NCI-H2107 (cell line): ENCODE data around the gene ZNF8.
"Not testable (repeated sequence)": the region's sequence is repeated elsewhere in the genome, so short reads cannot be mapped to it uniquely, and the experiment has no call there.

Experiments used
- DNase-seq: peaks from one replicate; lab custom pipeline; 2025; lab: John Stamatoyannopoulos, UW

ZNF8 gene

DNA sequence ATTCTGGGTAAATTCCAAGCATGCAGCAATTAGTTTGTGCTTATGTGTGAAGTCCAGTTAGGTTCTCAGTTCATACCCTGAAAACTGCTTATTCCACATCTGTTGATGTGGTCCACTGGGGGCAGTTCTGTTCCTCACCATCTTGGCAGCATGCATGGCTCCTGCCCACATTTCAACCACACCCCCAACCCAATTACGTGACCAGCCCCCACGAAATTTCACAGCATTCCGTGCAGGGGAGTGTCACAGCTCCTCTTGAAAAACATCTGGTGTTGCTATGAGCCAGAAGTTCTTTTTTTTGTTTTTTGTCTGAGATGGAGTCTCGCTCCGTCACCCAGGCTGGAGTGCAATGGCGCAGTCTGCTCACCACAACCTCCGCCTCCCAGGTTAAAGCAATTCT, 17.3 kb downstream of the ZNF8 start:
- DNase-seq, result no peak

DNA sequence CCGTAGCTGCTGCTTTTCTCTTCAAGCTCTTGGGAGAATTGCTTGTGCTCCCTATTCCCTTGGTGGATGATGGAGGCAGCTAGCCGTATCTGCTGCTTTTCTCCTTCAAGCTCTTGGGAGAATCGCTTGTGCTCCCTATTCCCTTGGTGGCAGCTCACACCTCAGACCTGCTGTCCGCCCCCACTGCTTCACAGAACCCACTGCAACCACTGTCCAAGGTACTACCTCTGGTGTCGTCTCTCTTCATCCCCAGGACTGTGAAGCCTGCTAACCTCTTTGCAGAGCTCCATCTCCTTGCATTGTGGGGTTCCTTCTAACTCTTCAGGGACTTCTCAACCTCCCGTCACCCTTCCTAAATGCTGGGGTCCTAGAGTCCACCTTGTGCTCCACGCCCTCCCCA, 21.9 kb downstream of the ZNF8 start:
- DNase-seq, result no peak

GRCh38 chr19:58304255-58304654, 25.5 kb downstream of the ZNF8 start:
- DNase-seq, result no peak

- DNase-seq, result no peak
Measured at GRCh38 chr19:58304748-58305064, 26.0 kb downstream of the ZNF8 start.

DNA sequence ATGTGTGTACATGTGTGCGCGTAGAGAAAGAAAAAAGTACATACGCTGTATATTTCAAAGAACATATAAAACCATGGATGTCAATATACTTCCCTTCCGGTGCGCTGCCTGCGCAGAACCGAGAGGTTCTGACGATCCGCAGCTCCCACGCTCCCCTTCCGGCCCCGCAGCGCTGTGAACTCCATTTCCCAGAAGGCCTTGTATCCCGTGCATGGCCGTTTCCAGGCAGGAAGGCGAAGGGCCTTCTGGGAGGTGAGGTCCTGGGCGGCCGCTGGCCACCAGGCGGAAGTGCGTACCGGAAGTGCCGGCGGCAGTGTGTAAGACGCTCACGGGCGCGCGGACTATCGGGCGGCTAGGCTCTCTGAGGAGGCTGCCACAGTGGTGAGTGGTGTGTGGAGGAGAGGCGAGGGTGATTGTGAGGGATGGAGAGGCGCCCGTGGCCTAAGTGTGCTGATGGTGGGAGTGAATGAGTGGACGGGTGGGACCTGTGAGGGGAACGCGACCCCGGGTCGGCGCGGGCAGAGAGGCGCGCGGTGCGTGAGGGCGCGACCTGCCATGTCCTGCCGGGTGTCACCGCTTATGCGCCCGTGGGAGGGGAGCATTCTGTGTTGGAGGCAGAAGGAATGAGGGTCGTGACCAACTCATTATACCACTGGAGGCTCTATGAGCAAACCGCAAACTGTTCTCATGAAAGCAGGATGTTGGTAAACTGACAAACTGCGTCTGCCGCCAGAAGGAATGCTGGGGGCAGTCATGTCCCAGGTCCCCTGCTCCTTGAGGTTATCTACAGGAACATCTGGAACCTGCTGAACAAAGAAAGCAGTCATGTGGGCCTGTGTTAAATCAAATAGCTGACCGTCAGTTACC, 26.5 kb downstream of the ZNF8 start, which contains the start of gene ERVK3-1:
ERVK3-1 (plus strand) TSS at position 313 of the 867 bp plus-strand sequence. CDS start 6,792 bp downstream, outside the sequence.
- DNase-seq, result peak; percentile 96

DNA sequence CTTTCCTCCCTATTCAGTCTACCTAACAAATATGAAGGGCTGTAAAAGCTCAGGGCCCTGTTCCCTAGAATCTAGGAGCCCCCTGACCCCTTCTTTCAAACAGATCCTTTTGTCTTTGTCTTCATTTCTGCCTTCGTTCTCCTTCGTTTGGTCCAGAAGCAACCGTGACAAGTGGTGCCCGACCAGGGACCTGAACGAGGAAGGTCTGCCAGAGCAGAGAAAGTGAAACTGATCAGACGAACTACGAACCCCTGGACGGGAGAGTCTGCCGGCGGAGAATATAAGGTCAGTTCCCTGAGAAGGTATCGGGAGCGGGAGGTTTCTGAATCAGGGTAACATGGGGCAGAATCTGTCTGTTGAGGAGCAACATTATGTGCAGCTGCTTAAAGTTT, 27.2 kb downstream of the ZNF8 start:
- no peak for DNase-seq

- DNase-seq, result no peak
Measured at GRCh38 chr19:58307736-58308135, 29.0 kb downstream of the ZNF8 start.

DNA sequence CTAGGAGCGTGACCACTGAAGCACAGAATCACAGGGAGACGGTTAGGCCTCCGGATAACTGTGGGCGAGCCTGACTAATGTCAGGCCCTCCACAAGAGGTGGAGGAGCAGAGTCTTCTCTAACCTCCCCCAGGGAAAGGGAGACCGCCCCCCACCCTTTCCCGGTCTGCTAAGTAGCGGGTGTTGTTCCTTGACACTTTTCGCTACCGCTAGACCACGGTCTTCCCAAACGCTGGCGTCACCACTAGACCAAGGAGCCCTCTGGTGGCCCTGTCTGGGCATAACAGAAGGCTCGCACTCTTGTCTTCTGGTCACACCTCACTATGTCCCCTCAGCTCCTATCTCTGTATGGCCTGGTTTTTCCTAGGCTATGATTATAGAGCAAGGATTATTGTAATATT, 31.9 kb downstream of the ZNF8 start:
- DNase-seq, result not testable (repeated sequence)

GRCh38 chr19:58311345-58311865, 32.6 kb downstream of the ZNF8 start:
- DNase-seq, result no peak

GRCh38 chr19:58315580-58315979, 36.8 kb downstream of the ZNF8 start:
- DNase-seq, result no peak

- no peak for DNase-seq
Measured at GRCh38 chr19:58317476-58318072, 38.8 kb downstream of the ZNF8 start.

- no peak for DNase-seq
Measured at GRCh38 chr19:58318297-58318696, 39.5 kb downstream of the ZNF8 start.

GRCh38 chr19:58319241-58319640, 40.5 kb downstream of the ZNF8 start:
- no peak for DNase-seq

- no peak for DNase-seq
Measured at GRCh38 chr19:58325311-58326022, 46.7 kb downstream of the ZNF8 start.

GRCh38 chr19:58326501-58326913, 47.8 kb downstream of the ZNF8 start:
- DNase-seq, result no peak

GRCh38 chr19:58326914-58327726, 48.4 kb downstream of the ZNF8 start, which contains the start of gene ZSCAN22:
Gene ZSCAN22, plus strand, starts transcription at chr19:58326994. Its CDS starts 7,809 bp downstream, at chr19:58334803.
- DNase-seq, result peak; percentile 94

DNA sequence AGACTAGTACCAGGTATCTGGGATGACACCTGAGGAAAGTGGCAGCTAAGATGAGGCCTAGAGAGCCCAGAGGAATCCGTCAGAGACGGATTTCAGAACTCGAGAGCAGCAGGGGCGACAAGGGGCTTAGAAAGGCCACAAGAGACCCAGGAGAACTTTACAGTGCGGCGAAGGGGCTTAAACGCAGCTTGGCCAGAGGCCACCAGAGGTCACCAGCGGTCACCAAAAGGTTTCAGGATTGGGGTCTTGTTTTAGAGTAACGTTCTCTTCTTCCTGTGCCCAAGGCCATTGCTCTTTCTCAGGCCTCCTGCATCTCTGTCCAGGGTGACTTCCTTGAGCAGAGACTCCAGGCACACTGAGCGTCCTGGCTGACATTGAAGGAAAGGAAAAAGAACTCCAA, 50.2 kb downstream of the ZNF8 start:
- DNase-seq, result no peak

GRCh38 chr19:58330458-58330857, 51.7 kb downstream of the ZNF8 start:
- no peak for DNase-seq

DNA sequence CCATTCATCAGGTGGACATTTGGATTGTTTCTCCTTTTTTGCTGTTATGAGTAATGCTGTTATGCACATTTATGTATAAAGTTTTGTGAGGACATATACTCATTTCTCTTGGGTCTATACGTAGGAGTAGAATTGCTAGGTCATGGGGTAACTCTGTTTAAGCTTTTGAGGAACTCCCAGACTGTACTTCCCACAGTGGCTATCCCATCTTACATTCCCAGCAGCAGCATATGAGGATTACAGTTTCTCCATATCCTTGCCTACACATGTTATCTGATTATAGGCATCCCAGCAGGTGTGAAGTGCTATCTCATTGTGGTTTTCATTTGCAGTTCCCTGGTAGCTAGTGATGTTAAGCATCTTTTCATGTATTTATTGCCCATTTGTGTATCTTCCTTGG, 53.9 kb downstream of the ZNF8 start:
- no peak for DNase-seq

DNA sequence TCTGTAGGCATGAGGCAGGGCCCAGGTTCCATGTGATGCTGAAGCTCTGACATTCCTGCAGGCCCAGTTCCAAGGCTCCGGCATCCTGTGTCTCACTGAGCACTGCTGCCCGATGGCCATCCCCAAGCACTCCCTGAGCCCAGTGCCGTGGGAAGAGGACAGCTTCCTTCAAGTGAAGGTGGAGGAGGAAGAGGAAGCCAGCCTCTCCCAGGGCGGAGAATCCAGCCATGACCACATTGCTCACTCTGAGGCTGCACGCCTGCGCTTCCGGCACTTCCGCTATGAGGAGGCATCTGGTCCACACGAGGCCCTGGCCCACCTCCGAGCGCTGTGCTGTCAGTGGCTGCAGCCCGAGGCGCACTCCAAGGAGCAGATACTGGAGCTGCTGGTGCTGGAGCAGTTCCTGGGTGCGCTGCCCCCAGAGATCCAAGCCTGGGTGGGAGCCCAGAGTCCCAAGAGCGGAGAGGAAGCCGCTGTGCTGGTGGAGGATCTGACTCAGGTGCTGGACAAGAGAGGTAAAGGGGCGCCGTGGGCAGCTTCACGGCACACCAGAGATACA, 56.0 kb downstream of the ZNF8 start:
- no peak for DNase-seq

DNA sequence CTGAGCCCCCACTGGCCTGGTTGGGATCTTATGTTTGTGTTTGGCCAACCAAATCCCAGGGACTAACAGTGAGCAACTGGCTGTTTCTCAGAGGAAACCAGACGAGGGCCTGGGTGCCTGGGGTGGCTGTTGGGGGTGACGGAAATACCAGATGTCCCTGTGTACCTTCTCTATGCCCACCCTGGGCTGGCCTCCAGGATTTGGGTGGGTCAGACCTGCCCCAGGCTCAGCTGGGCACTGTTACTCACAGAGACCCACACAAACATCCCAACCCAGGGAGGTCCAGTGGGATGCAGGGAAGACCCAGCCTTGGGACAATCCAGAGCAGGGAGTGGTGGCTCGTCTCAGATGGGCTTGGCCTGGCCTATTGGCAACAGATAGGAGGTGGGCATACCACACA, 56.9 kb downstream of the ZNF8 start:
- no peak for DNase-seq
